Measurements from ENCODE around the gene CSH2.
A peak's percentile ranks its signal among the peaks of the same experiment; 100 is the strongest.
"Not testable (repeated sequence)": the region's sequence is repeated elsewhere in the genome, so short reads cannot be mapped to it uniquely, and the experiment has no call there.

The CSH2 gene

DNA sequence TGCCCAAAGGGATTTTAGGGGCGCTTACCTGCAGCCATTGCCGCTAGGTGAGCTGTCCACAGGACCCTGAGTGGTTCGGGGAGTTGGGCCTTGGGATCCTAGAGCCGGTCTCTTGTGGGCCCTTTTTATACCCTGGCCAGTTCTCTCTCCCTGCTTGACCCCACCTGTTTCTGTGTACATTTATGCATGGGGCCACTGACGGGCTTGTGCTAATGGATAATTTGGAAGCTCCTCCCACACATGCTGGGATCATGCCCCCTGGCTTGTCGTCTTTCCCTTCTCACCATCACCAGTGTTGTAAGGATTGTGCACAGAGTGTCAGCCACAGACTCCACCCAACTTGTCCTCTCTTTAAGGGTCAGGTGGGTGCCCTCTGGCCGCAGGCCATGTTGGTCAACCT is at the start of gene CSH2:
TSS of gene CSH2 (minus strand) at position 101 of the 400 bp plus-strand sequence. CDS start at position 38, 63 bp downstream.
- DNase-seq (ENCODE audit: low read depth in 2 of 2) = not testable (repeated sequence)

GRCh38 chr17:63922402-63922801 is 48.9 kb upstream of the CSH2 start:
- DNase-seq (ENCODE audit: low read depth in 2 of 2) = not testable (repeated sequence)

DNA sequence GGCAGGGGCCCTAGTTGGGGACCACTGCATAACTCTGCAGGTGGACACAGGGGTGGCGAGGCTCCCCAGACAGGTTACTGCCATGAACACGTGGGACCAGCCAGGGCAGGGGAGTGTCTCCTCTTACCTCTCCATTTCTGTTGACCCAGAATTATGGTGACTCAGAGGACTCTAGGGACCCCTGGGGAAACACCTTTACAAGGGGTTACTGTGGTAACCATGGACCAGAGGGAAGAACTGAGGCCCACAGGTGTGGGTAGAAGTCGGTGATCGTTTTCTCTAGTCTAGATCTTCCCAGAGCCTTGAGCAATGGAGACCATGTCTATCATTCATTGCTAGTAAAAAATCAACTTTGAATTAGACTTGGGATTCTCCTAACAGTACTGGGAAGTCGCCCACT is 47.3 kb upstream of the CSH2 start:
- not testable (repeated sequence) for DNase-seq (ENCODE audit: low read depth in 2 of 2)

DNA sequence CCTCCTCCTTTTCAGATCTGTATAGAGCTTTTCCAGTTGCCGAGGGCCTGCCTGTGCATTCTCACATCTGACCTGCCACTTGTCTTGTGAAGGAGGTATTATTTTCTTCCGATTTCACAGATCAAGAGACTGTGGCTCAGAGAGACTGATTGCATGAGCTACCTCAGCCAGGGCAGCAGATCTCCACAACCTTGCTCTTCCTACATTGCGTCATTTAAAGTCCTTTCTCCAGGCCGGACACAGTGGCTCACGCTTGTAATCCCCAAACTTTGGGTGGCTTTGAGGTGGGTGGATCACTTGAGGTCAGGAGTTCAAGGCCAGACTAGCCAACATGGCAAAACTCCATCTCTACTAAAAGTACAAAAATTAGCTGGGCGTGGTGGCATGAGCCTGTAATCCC is 46.6 kb upstream of the CSH2 start:
- not testable (repeated sequence) for DNase-seq (ENCODE audit: low read depth in 2 of 2)

DNA sequence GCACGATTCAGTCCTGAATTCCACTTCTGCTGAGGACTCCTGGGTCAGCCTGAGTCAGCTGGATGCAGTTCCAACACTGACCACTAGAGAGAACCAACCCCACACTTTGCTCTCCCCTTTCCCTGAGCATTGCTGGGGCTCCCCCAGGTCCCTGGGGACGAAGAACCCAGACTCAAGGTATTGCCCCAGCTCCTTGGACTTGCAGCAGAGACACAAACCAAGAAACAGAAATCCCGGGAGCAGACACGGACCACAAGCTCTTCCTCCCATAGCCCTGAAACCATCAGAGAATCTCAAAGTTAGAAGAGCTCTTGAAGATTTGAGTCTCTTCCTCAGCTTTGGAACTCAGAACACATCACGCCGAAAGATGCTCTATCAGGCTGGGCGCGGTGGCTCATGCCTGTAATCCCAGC is 45.8 kb upstream of the CSH2 start:
- DNase-seq (ENCODE audit: low read depth in 2 of 2) = peak; percentile 42 to 47

DNA sequence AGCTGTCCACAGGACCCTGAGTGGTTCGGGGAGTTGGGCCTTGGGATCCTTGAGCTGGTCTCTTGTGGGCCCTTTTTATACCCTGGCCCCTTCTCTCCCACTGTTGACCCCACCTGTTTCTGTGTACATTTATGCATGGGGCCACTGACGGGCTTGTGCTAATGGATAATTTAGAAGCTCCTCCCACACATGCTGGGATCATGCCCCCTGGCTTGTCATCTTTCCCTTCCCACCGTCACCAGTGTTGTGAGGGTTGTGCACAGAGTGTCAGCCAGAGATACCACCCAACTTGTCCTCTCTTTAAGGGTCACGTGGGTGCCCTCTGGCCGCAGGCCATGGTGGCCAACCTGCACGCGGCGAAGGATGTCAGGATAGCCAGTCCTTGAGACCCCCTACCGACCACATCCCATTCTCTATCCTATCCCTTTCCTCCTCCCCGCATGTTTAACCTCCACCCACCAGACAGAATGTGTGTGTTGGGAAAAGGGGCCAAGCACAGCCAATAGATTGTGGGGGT is 45.4 kb upstream of the CSH2 start, which contains the start of gene GH1:
TSS of gene GH1 (minus strand) at position 51 of the 517 bp plus-strand sequence. CDS start 63 bp downstream, outside the sequence.
- not testable (repeated sequence) for DNase-seq (ENCODE audit: low read depth in 2 of 2)

- DNase-seq (ENCODE audit: low read depth in 2 of 2) = no peak
These were observed 44.8 kb upstream of the CSH2 start for GRCh38 chr17:63918305-63918704.

- no peak for DNase-seq (ENCODE audit: low read depth in 2 of 2)
These were observed 44.2 kb upstream of the CSH2 start for GRCh38 chr17:63917646-63918045.

- not testable (repeated sequence) for DNase-seq (ENCODE audit: low read depth in 2 of 2)
These were observed 43.7 kb upstream of the CSH2 start for GRCh38 chr17:63917206-63917605.

GRCh38 chr17:63916566-63917185 is 43.2 kb upstream of the CSH2 start:
- DNase-seq (ENCODE audit: low read depth in 2 of 2) = no peak

DNA sequence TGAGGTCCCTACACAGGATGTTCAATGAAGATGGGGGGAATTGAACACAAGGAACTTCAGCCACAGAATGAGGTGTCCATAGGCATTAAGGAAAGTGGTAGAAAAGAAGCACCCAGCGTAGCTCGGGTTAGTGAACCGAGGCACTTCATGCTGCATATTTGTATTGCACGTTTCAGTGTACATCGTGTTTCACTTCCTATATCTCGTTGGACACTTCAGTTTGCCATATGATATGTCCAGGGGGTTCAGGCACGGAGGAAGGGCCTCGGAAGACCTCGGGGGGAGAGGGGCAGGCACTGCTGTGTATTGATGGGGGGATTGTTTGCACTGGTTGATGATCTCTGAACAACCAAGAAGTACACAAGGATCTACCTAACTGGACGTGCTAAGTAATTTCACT is 42.3 kb upstream of the CSH2 start:
- DNase-seq (ENCODE audit: low read depth in 2 of 2) = not testable (repeated sequence)

- DNase-seq (ENCODE audit: low read depth in 2 of 2) = no peak
These were observed 41.0 kb upstream of the CSH2 start for GRCh38 chr17:63914471-63914870.

DNA sequence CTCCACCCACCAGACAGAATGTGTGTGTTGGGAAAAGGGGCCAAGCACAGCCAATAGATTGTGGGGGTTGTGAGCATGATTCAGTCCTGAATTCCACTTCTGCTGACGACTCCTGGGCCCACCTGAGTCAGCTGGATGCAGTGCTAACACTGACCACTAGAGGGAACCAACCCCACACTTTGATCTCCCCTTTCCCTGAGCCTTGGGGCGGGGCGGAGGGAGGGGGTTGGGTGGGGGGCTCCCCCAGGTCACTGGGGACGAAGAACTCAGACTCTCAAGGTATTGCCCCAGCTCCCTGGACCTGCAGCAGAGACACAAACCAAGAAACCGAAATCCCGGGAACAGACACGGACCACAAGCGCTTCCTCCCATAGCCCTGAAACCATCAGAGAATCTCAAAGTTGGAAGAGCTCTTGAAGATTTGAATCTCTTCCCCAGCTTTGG is 38.2 kb upstream of the CSH2 start:
- peak; percentile 30 to 32 for DNase-seq (ENCODE audit: low read depth in 2 of 2)

DNA sequence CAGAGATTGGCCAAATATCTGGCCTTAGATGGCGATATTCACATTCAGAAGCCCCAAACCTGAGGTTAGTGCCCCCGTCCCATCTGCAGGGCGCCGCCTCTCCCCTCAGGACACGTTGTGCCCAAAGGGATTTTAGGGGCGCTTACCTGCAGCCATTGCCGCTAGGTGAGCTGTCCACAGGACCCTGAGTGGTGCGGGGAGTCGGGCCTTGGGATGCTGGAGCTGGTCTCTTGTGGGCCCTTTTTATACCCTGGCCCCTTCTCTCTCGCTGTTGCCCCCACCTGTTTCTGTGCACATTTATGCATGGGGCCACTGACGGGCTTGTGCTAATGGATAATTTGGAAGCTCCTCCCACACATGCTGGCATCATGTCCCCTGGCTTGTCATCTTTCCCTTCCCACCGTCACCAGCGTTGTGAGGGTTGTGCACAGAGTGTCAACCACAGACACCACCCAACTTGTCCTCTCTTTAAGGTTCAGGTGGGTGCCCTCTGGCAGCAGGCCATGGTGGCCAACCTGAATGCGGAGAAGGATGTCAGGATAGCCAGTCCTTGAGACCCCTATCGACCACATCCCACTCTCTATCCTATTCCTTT is 37.7 kb upstream of the CSH2 start, which contains the start of gene CSHL1:
TSS of gene CSHL1 (minus strand) at position 218 of the 595 bp plus-strand sequence. CDS start at position 156, 62 bp downstream.
- no peak for DNase-seq (ENCODE audit: low read depth in 2 of 2)

DNA sequence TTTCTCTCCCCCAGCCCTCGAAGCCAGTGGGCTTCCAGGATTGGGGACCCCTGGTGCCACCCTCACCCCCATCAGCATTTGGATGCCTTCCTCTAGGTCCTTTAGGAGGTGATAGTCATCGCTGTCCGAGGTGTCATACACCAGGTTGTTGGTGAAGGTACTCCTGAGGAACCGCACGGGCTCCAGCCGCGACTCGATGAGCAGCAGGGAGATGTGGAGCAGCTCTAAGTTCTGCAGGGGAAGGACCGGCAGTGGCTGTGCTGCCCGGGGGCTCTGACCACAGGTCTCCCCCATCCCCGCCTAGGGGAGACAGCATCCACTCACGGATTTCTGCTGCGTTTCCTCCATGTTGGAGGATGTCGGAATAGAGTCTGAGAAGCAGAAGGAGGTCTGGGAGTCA is 36.6 kb upstream of the CSH2 start:
- no peak for DNase-seq (ENCODE audit: low read depth in 2 of 2)

DNA sequence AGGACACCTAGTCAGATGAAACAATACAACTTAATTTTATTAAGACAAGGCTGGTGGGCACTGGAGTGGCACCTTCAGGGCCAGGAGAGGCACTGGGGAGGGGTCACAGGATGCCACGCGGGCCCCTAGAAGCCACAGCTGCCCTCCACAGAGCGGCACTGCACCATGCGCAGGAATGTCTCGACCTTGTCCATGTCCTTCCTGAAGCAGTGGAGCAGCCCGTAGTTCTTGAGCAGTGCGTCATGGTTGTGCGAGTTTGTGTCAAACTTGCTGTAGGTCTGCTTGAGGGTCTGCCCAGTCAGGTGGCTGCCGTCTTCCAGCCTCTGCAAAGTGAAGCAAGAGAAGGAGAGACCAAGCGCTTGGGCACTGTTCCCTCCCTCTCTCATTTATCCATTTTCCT is 36.1 kb upstream of the CSH2 start:
- not testable (repeated sequence) for DNase-seq (ENCODE audit: low read depth in 2 of 2)

- DNase-seq (ENCODE audit: low read depth in 2 of 2) = not testable (repeated sequence)
These were observed 33.8 kb upstream of the CSH2 start for GRCh38 chr17:63907161-63907778.

- DNase-seq (ENCODE audit: low read depth in 2 of 2) = not testable (repeated sequence)
These were observed 31.3 kb upstream of the CSH2 start for GRCh38 chr17:63904796-63905195.

- DNase-seq (ENCODE audit: low read depth in 2 of 2) = not testable (repeated sequence)
These were observed 30.3 kb upstream of the CSH2 start for GRCh38 chr17:63903787-63904201.

- DNase-seq (ENCODE audit: low read depth in 2 of 2) = not testable (repeated sequence)
These were observed 28.5 kb upstream of the CSH2 start for GRCh38 chr17:63901971-63902370.

- peak; percentile 13 to 39 for DNase-seq (ENCODE audit: low read depth in 2 of 2)
These were observed 25.7 kb upstream of the CSH2 start for GRCh38 chr17:63898899-63899798.
